T-helper 17 cell (primary cell): ENCODE results near the gene ELAVL2. TPM values are rescaled to one million over a fixed set of nuclear protein-coding genes. Genes with fewer than 3 reads are reported as not detected.

Experiments used
- ATAC-seq: fragments of 150-1000 bp; cut with Tn5 transposase; 2 replicates; pipeline ENCODE4 v1.10.0; 2021; ENCODE audit warnings: mild to moderate bottlenecking, moderate library complexity
- DNase-seq, 3 donors: peaks; one replicate each; pipeline versions ENCODE4 v3.0.0 to v3.0.0-alpha.2; 2020 to 2021
- H3K9me3 ChIP-seq: one replicate; pipeline ENCODE4 v1.7.0; 2013; ENCODE audit warnings: low read length, mild to moderate bottlenecking; ENCODE audit not compliant: control insufficient read depth, poor library complexity, severe bottlenecking
- H3K27ac Mint-ChIP-seq: one replicate; pipeline ENCODE4 v1.8.0; 2022; ENCODE audit warnings: mild to moderate bottlenecking, moderate library complexity, mixed read lengths
- H3K27me3 Mint-ChIP-seq: one replicate; pipeline ENCODE4 v1.8.0; 2022; ENCODE audit warnings: mixed read lengths
- H3K36me3 Mint-ChIP-seq: one replicate; pipeline ENCODE4 v1.8.0; 2022; ENCODE audit warnings: low read depth, mixed read lengths
- H3K4me1 Mint-ChIP-seq: one replicate; pipeline ENCODE4 v1.8.0; 2022; ENCODE audit warnings: mild to moderate bottlenecking, mixed read lengths
- H3K4me3 Mint-ChIP-seq: one replicate; pipeline ENCODE4 v1.8.0; 2022; ENCODE audit warnings: mild to moderate bottlenecking, moderate library complexity, mixed read lengths
- total RNA-seq, 4 donors: library from RNA in 2 of 4; stranded (reverse) in 2 of 4; gene quantifications; one replicate each; pipeline ENCODE4 v1.2.3 and lab custom pipeline; 2022 to 2026

The ELAVL2 gene
- total RNA-seq, 2 donors from 2014 or later: not detected

GRCh38 chr9:23644326-23644725, 181.7 kb downstream of the ELAVL2 start:
- ATAC-seq: no peak
- no peaks in the 10 kb centered on the region for H3K27me3 Mint-ChIP-seq
- H3K9me3 ChIP-seq: no peaks in the 10 kb centered on the region
- no peaks in the 10 kb centered on the region for H3K36me3 Mint-ChIP-seq
- H3K4me3 Mint-ChIP-seq: no peak overlapping the region
- no peak for DNase-seq
- no peak overlapping the region for H3K27ac Mint-ChIP-seq
- H3K4me1 Mint-ChIP-seq: no peaks in the 10 kb centered on the region

- no peak for ATAC-seq
- H3K27me3 Mint-ChIP-seq: no peaks in the 10 kb centered on the region
- no peak for DNase-seq
- no peaks in the 10 kb centered on the region for H3K4me1 Mint-ChIP-seq
- H3K36me3 Mint-ChIP-seq: no peaks in the 10 kb centered on the region
- no peak overlapping the region for H3K4me3 Mint-ChIP-seq
- no peaks in the 10 kb centered on the region for H3K9me3 ChIP-seq
- no peak overlapping the region for H3K27ac Mint-ChIP-seq
Measured at GRCh38 chr9:23643656-23644258, 182.3 kb downstream of the ELAVL2 start.
